Transverse colon (tissue), 4 donors: ENCODE data around the gene LACC1. TPM values are rescaled to one million over a fixed set of nuclear protein-coding genes. Genes with fewer than 3 reads are reported as not detected.

Source experiments
- DNase-seq: peaks from one replicate; pipeline ENCODE4 v3.0.0-alpha.2; 2019
- H3K27ac ChIP-seq, 4 donors: fragments of 200-600 bp; sonication (generic); 2 replicates each; pipeline ENCODE4 v1.5.1; 2016 to 2018; ENCODE audit warnings: inconsistent platforms in 4 of 4
- H3K27me3 ChIP-seq: fragments of 200-600 bp; sonication (generic); 2 replicates; pipeline ENCODE4 v1.5.1; 2017; ENCODE audit warnings: inconsistent platforms
- H3K36me3 ChIP-seq, 4 donors: fragments of 200-600 bp; sonication (generic); 2 replicates each; pipeline ENCODE4 v1.5.1; 2017 to 2019; ENCODE audit warnings: inconsistent platforms in 4 of 4
- H3K4me1 ChIP-seq, 4 donors: fragments of 200-600 bp; sonication (generic); 2 replicates each; pipeline ENCODE4 v1.5.1; 2017 to 2020; ENCODE audit warnings: inconsistent platforms in 4 of 4
- H3K4me3 ChIP-seq, 4 donors: fragments of 200-600 bp; sonication (generic); 1 replicate in 1 of 4; 2 replicates in 3 of 4; pipeline versions ENCODE4 v1.5.1 to v1.6.1; 2017 to 2019; ENCODE audit warnings: inconsistent platforms in 4 of 4
- H3K9me3 ChIP-seq, 2 donors: fragments of 200-600 bp; sonication (generic); 2 replicates each; pipeline ENCODE4 v1.5.1; 2017 to 2019; ENCODE audit warnings: inconsistent platforms in 2 of 2
- EP300 ChIP-seq: sonication (generic); formaldehyde crosslinking; IDR thresholded peaks from one replicate; pipeline ENCODE4 v1.6.1; 2017; ENCODE audit warnings: antibody characterized with exemption, low read depth
- POLR2A ChIP-seq: fragments of 450-650 bp; IDR thresholded peaks from one replicate; pipeline ENCODE4 v1.6.1; 2016; ENCODE audit warnings: antibody characterized with exemption, mild to moderate bottlenecking, moderate library complexity
- POLR2AphosphoS5 ChIP-seq, 3 donors: sonication (generic); formaldehyde crosslinking; IDR thresholded peaks; one replicate each; pipeline ENCODE4 v1.6.1; 2016; ENCODE audit warnings: antibody characterized with exemption in 3 of 3
- WGBS, 2 donors: methylation state at CpG; one replicate each; pipeline ENCODE4 v1.1.5; 2018; ENCODE audit warnings: low coverage in 1 of 2; 5-methylcytosine and 5-hydroxymethylcytosine counted together
- in situ Hi-C, 4 donors: fragments of 200-750 bp; cut with MboI; loops; one replicate each; pipeline versions ENCODE4 v1.15.0 to v1.15.1; 2017; ENCODE audit warnings: low sequenced_read_pairs in 3 of 4, low pct_ligation_motif_present in 1 of 4, low pct_unique_long_range_greater_than_20kb in 1 of 4
- intact Hi-C: fragments of 100-400 bp; cut with DNase I; formaldehyde crosslinking; loops from one replicate; pipeline ENCODE4 v1.15.1; 2023; ENCODE audit warnings: low total_unique reads
- total RNA-seq, 4 donors: library from RNA; depleted of rRNA; stranded (reverse); fragments of >200 nt; gene quantifications; one replicate each; pipeline ENCODE4 v1.1.0, GENCODE V29; 2016
- TF ChIP-seq, protein P1 (sequence below), 5 experiments: fragments of 200-600 bp in 3 of 5; fragments of 450-650 bp in 2 of 5; sonication (generic) in 3 of 5; IDR thresholded peaks; 1 replicate in 2 of 5; 2 replicates in 3 of 5; pipeline ENCODE4 v1.5.1; 2016 to 2017; ENCODE audit warnings: antibody characterized with exemption in 5 of 5, inconsistent platforms in 3 of 5, mild to moderate bottlenecking in 2 of 5, moderate library complexity in 1 of 5

LACC1 gene
- total RNA-seq, 4 donors from 2014 or later: 5.6 to 16.1 (median 11.8) TPM

DNA sequence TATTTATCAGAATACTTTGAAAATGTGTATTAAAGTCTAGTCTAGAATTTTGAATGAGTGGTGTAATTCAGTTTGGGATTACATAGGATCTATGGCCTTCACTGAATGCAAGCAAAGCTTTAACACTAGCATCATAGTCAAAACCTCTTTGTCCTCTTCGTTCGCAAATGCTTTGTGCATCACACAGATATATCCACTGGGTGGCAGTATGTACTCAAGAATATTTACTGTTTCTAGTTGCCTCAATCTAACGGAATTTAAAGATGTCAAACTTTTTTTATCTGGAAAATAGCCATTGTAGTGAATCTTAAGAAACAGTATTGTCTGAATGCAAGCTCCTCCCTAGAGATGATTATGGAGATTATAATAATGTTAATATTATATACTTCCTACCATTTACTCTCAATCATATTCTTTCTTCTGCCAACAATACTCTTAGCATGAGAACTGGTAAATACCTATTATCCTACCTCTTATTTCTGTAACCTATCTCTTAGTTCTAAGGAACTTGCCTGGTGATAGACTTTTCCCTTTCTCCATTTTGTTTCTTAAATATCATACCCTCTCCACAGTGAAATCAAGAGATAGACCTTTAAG is 25.8 kb downstream of the LACC1 start:
- no peaks in the 10 kb centered on the region for H3K9me3 ChIP-seq
- H3K4me3 ChIP-seq: no peak overlapping the region
- no peak overlapping the region for H3K27ac ChIP-seq
- DNase-seq: no peak
- H3K36me3 ChIP-seq: no peaks in the 10 kb centered on the region
- no peaks in the 10 kb centered on the region for H3K4me1 ChIP-seq
- intact Hi-C loops (loop anchor here (10.0 kb wide), 1 partner anchor 309 kb away; no protein-coding TSS in a partner anchor), in situ Hi-C loops (loop anchor here (5.0 to 25.0 kb wide), 8 partner anchors 132 to 1057 kb away; no protein-coding TSS in a partner anchor)
- no peak for TF ChIP-seq POLR2A
- TF ChIP-seq, protein P1, sequence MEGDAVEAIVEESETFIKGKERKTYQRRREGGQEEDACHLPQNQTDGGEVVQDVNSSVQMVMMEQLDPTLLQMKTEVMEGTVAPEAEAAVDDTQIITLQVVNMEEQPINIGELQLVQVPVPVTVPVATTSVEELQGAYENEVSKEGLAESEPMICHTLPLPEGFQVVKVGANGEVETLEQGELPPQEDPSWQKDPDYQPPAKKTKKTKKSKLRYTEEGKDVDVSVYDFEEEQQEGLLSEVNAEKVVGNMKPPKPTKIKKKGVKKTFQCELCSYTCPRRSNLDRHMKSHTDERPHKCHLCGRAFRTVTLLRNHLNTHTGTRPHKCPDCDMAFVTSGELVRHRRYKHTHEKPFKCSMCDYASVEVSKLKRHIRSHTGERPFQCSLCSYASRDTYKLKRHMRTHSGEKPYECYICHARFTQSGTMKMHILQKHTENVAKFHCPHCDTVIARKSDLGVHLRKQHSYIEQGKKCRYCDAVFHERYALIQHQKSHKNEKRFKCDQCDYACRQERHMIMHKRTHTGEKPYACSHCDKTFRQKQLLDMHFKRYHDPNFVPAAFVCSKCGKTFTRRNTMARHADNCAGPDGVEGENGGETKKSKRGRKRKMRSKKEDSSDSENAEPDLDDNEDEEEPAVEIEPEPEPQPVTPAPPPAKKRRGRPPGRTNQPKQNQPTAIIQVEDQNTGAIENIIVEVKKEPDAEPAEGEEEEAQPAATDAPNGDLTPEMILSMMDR (IDR thresholded peaks at IDR 0.05): peak; percentile 74 to 87 (median 82)
- no peaks in the 10 kb centered on the region for H3K27me3 ChIP-seq
- WGBS, 2 donors: 0 to 2% methylated on average over 3 of the region's 3 CpGs

DNA sequence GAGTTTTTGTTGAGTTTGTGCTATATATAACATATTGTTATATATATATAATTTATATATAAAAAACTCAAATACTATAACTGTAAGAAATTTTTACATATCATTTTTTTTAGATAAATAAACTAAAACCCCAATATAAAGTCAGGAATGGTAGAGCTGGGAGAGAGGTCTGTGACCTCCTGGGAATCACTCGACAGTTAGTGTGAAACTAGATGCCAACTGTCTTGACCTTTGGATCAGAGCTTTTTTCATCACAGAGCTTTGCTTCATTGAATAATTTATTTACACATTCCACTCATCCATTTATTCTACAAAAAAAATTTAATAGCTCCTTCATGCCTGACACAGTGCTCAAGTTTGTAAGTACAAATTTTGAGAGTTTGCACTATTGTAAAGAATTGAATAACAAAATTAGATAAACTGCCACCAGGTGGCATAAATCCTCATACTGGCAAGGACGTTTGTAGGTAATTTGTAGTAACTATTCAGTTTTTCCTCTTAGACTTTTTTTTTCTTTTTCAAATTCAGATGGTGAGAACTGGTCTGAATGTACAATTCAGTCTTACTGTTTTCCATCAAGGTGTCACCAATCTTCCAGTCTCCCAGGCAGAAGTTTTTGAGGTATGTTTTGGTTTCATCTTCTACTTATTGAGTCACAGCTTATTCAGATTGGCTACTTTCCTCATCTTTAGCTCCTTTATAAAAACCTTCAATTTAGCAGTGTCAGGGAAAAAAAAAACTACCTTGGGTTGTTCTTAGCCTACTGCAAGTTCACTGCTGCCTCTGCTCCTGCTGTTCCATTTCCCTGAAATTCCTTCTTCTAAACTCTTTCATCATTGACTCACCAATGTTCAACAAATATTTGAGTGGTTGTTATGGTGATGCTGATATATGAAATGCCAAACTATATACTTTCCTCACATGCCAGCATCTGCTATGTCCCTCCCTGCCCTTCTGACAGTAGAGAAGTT is 28.7 kb downstream of the LACC1 start:
- in situ Hi-C loops (loop anchor here (5.0 to 25.0 kb wide), 8 partner anchors 129 to 1054 kb away; no protein-coding TSS in a partner anchor), intact Hi-C loops (loop anchor here (10.0 kb wide), 1 partner anchor 306 kb away; no protein-coding TSS in a partner anchor)
- DNase-seq: no peak
- no peak overlapping the region for H3K27ac ChIP-seq
- H3K4me3 ChIP-seq: no peak overlapping the region
- H3K36me3 ChIP-seq: no peaks in the 10 kb centered on the region
- TF ChIP-seq POLR2A: no peak
- TF ChIP-seq, protein P1 (IDR thresholded peaks at IDR 0.05): peak; percentile 51 to 70 (median 59)
- H3K9me3 ChIP-seq: no peaks in the 10 kb centered on the region
- WGBS, 2 donors: 39 to 42% methylated on average over 2 of the region's 2 CpGs
- H3K27me3 ChIP-seq: no peaks in the 10 kb centered on the region
- no peaks in the 10 kb centered on the region for H3K4me1 ChIP-seq

DNA sequence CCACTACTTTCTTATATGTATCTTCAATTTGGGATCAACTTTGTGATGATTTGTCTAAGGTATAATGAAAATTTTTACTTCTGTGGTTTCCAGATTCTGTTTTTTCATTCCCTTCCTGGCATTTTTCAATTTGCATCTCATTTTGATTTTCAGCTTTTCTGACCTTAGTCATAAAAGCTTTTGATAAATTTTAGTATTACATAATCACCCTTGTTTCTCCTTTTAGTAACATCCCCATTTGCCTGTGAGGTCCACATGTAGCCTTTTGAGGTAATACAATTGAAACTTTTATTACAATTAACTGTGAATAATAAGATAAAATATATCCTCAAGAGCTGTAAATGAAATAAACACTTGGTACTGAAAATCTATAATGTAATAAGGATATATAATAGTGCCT is 31.2 kb downstream of the LACC1 start:
- no peak overlapping the region for H3K4me3 ChIP-seq
- no peak overlapping the region for H3K27ac ChIP-seq
- H3K9me3 ChIP-seq: no peaks in the 10 kb centered on the region
- no peak for DNase-seq
- H3K4me1 ChIP-seq: no peaks in the 10 kb centered on the region
- H3K36me3 ChIP-seq: no peaks in the 10 kb centered on the region
- in situ Hi-C loops: loop anchor here (10.0 to 25.0 kb wide), 4 partner anchors 126 to 1051 kb away; no protein-coding TSS in a partner anchor
- no peak for TF ChIP-seq POLR2AphosphoS5 (IDR thresholded peaks at IDR 0.05)
- no peak for TF ChIP-seq EP300
- TF ChIP-seq, protein P1 (IDR thresholded peaks at IDR 0.05): no peak
- no peak for TF ChIP-seq POLR2A
- intact Hi-C loops: no loop called here
- no peaks in the 10 kb centered on the region for H3K27me3 ChIP-seq

DNA sequence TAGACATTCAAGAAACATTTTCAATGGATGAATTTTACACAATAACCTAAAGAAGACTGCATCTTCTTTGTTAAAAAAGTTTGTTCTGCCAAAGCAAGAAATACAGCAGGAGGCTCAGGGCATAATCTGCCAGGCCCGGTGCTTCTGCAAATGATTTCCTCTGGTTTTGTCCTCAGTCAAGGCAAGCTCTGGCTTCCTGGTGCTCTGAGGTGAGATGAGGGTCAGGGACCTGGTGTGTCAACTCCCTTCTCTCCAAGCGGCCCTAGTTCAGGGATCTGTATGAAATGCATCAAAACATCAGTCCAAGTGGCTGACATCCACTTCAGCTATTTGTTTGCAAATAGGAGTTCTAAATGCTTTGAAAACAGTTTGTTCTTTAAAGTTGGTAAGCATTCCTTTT is 31.6 kb downstream of the LACC1 start:
- WGBS, 2 donors: 47 to 54% methylated on average over 2 of the region's 2 CpGs
- Histone ChIP-seq H3K36me3 (no peaks in the 10 kb centered on the region), H3K27me3 (no peaks in the 10 kb centered on the region), H3K27ac (no peak overlapping the region), H3K4me3 (no peak overlapping the region), H3K9me3 (no peaks in the 10 kb centered on the region), H3K4me1 (no peaks in the 10 kb centered on the region)
- TF ChIP-seq POLR2AphosphoS5 (IDR thresholded peaks at IDR 0.05) (no peak), EP300 (no peak), POLR2A (no peak)
- TF ChIP-seq, protein P1 (IDR thresholded peaks at IDR 0.05): no peak
- intact Hi-C loops: no loop called here
- in situ Hi-C loops: loop anchor here (10.0 to 25.0 kb wide), 4 partner anchors 126 to 1051 kb away; no protein-coding TSS in a partner anchor
- no peak for DNase-seq
